Adrenal gland (tissue), 12 donors: Measurements from ENCODE around the gene E2F8. TPM values are rescaled to one million over a fixed set of nuclear protein-coding genes. Genes with fewer than 3 reads are reported as not detected.
A peak's percentile ranks its signal among the peaks of the same experiment; 100 is the strongest.

ENCODE experiments used
- DNase-seq, 7 donors: peaks; one replicate each; pipeline ENCODE4 v3.0.0-alpha.2; 2019 to 2020
- H3K27ac ChIP-seq, 5 donors: fragments of 200-600 bp; sonication (generic) in 4 of 5; 1 replicate in 3 of 5; 2 replicates in 2 of 5; pipeline versions ENCODE4 v1.5.1 to v1.8.0; 2016 to 2020; ENCODE audit warnings: mild to moderate bottlenecking in 1 of 5
- H3K27me3 ChIP-seq: fragments of 200-600 bp; 2 replicates; pipeline ENCODE4 v1.8.0; 2021
- H3K36me3 ChIP-seq, 2 donors: fragments of 200-600 bp; replicated peaks in 1 of 2; 1 replicate in 1 of 2; 2 replicates in 1 of 2; pipeline versions ENCODE4 v1.5.1 to v1.8.0; 2018 to 2022
- H3K4me1 ChIP-seq, 2 donors: fragments of 200-600 bp; replicated peaks in 1 of 2; 1 replicate in 1 of 2; 2 replicates in 1 of 2; pipeline versions ENCODE4 v1.5.1 to v1.8.0; 2018 to 2021
- H3K4me3 ChIP-seq, 4 donors: fragments of 200-600 bp; sonication (generic) in 3 of 4; one replicate each; pipeline ENCODE4 v1.5.1; 2016 to 2018
- H3K9me3 ChIP-seq, 3 donors: fragments of 200-600 bp; sonication (generic) in 1 of 3; replicated peaks in 1 of 3; 1 replicate in 2 of 3; 2 replicates in 1 of 3; pipeline versions ENCODE4 v1.5.1 to v1.8.0; 2016 to 2021
- CTCF ChIP-seq, 6 experiments: fragments of 450-650 bp in 4 of 6; fragments of 200-600 bp in 2 of 6; sonication (generic) in 1 of 6; IDR thresholded peaks; 1 replicate in 5 of 6; 2 replicates in 1 of 6; pipeline versions ENCODE4 v1.5.1 to v1.8.0; 2016 to 2021; ENCODE audit warnings: antibody characterized with exemption in 6 of 6, mild to moderate bottlenecking in 2 of 6, moderate library complexity in 1 of 6
- POLR2A ChIP-seq, 2 donors: fragments of 450-650 bp; IDR thresholded peaks; one replicate each; pipeline ENCODE4 v1.6.1; 2017; ENCODE audit warnings: antibody characterized with exemption in 2 of 2, mild to moderate bottlenecking in 2 of 2, moderate library complexity in 1 of 2
- WGBS, 4 donors: extraction: QIAGEN DNeasy Blood & Tissue Kit in 2 of 4; methylation state at CpG; one replicate each; pipeline versions ENCODE4 v1.1.5 to v1.1.7; 2013 to 2017; 5-methylcytosine and 5-hydroxymethylcytosine counted together
- intact Hi-C, 2 donors: fragments of 100-400 bp; cut with DNase I; formaldehyde crosslinking; loops; one replicate each; pipeline versions ENCODE4 v1.14.1 to v1.15.0; 2022 to 2023
- polyA plus RNA-seq, 3 donors: library from polyadenylated mRNA; stranded (reverse); fragments of 200-250 nt in 2 of 3; fragments of 350-450 nt in 1 of 3; fragmentation: Illumina TruSeq in 1 of 3; extraction: RNeasy Lipid Tissue Mini Kit (QIAGEN cat#74804) in 1 of 3; gene quantifications; one replicate each; pipeline ENCODE4 v1.2.3, GENCODE V29; 2013 to 2014
- total RNA-seq, 9 donors: library from RNA; depleted of rRNA in 4 of 9; stranded (reverse); fragments of >200 nt in 4 of 9; fragments of 120-200 nt in 1 of 9; fragmentation: NEBNext Ultra II Directional in 1 of 9; extraction: Animal tissue kit (Norgen Biotek cat#: 25700) in 1 of 9; gene quantifications; one replicate each; pipeline versions ENCODE4 v1.1.0 to v1.2.4, GENCODE V29; 2013 to 2023
- donor health status: healthy with polysubstance abuse.
- donor health status: Bipolar disorder and iron deficiency.
- donor health status: DM: yes; HTN: yes; CAD: no.
- donor health status: DM: no; HTN: no; CAD: no.
- donor health status: DM: no; HTN: no; CAD: no.
- donor health status: DM: yes; HTN: yes; CAD: no.

E2F8 gene
- total and polyA plus RNA-seq, 12 donors, result 0.07 to 4.4 (median 0.47) TPM; not detected in 2

GRCh38 chr11:19194620-19195308, 46.0 kb downstream of the E2F8 start:
- no peak for DNase-seq
- H3K27ac ChIP-seq, result no peak overlapping the region
- no peaks in the 10 kb centered on the region for H3K4me1 ChIP-seq
- TF ChIP-seq POLR2A (IDR thresholded peaks at IDR 0.05) (no peak), CTCF (IDR thresholded peaks at IDR 0.05) (no peak)
- intact Hi-C loops, result no loop called here
- H3K4me3 ChIP-seq, result no peak overlapping the region
- no peaks in the 10 kb centered on the region for H3K27me3 ChIP-seq
- no peaks in the 10 kb centered on the region for H3K9me3 ChIP-seq
- WGBS, 4 donors, result 89 to 93% (median 90%) methylated on average over 4 of the region's 4 CpGs
- no peaks in the 10 kb centered on the region for H3K36me3 ChIP-seq

GRCh38 chr11:19193916-19194315, 46.8 kb downstream of the E2F8 start:
- TF ChIP-seq CTCF (IDR thresholded peaks at IDR 0.05) (no peak), POLR2A (IDR thresholded peaks at IDR 0.05) (no peak)
- Histone ChIP-seq H3K4me1 (no peaks in the 10 kb centered on the region), H3K27me3 (no peaks in the 10 kb centered on the region), H3K9me3 (no peaks in the 10 kb centered on the region), H3K36me3 (no peaks in the 10 kb centered on the region), H3K27ac (no peak overlapping the region), H3K4me3 (no peak overlapping the region)
- intact Hi-C loops, result no loop called here
- no peak for DNase-seq
- WGBS, 4 donors, result 74 to 82% (median 77%) methylated on average over 2 of the region's 2 CpGs

GRCh38 chr11:19191530-19192169, 49.1 kb downstream of the E2F8 start:
- Histone ChIP-seq H3K4me3 (no peak overlapping the region), H3K9me3 (no peaks in the 10 kb centered on the region), H3K36me3 (no peaks in the 10 kb centered on the region), H3K27ac (no peak overlapping the region), H3K4me1 (no peaks in the 10 kb centered on the region), H3K27me3 (no peaks in the 10 kb centered on the region)
- DNase-seq, result peak in 4 of 7 donors; percentile 24 to 45 (median 34)
- intact Hi-C loops, result no loop called here
- WGBS, 4 donors, result 44 to 47% (median 46%) methylated on average over 6 to 7 of the region's 7 CpGs
- TF ChIP-seq CTCF (IDR thresholded peaks at IDR 0.05) (no peak), POLR2A (IDR thresholded peaks at IDR 0.05) (no peak)

- Histone ChIP-seq H3K9me3 (no peaks in the 10 kb centered on the region), H3K4me1 (no peaks in the 10 kb centered on the region), H3K4me3 (no peak overlapping the region), H3K27ac (no peak overlapping the region), H3K27me3 (no peaks in the 10 kb centered on the region), H3K36me3 (no peaks in the 10 kb centered on the region)
- TF ChIP-seq POLR2A (IDR thresholded peaks at IDR 0.05) (no peak), CTCF (IDR thresholded peaks at IDR 0.05) (no peak)
- intact Hi-C loops, result no loop called here
- no peak for DNase-seq
- 87 to 92% (median 89%) methylated on average over 9 of the region's 9 CpGs for WGBS, 4 donors
These were observed 52.9 kb downstream of the E2F8 start for GRCh38 chr11:19187833-19188258.
